GM12878 (cell line): Measurements from ENCODE around the gene CA7. TPM values are rescaled to one million over a fixed set of nuclear protein-coding genes. Genes with fewer than 3 reads are reported as not detected.

Experiments used
- ATAC-seq: fragments of 200-7000 bp; cut with Tn5 transposase; 3 replicates; pipeline ENCODE4 v1.9.1; 2020; ENCODE audit warnings: mild to moderate bottlenecking, moderate library complexity
- BruUV-seq: library from RNA; stranded (reverse); fragments of 400-500 nt; replicated peaks from 2 replicates; lab custom pipeline; 2021; lab: Mats Ljungman, UMichigan
- CTCF ChIA-PET: fragments of 300-600 bp; sonication (Branson Sonifier 250); formaldehyde crosslinking; extraction: SDS; loops from one replicate; lab custom pipeline; 2021; ENCODE audit warnings: inconsistent platforms; lab: Yijun Ruan, JAX
- POLR2A ChIA-PET: fragments of 350-600 bp; formaldehyde crosslinking; extraction: SDS; loops from one replicate; lab custom pipeline; 2021; ENCODE audit warnings: inconsistent platforms; lab: Charles Lee
- RAD21 ChIA-PET: fragments of 300-600 bp; sonication (Branson Sonifier 250); formaldehyde crosslinking; loops from one replicate; lab custom pipeline; 2023; ENCODE audit warnings: antibody characterized with exemption; ENCODE audit not compliant: unreplicated experiment; lab: Charles Lee
- SMC1A ChIA-PET: fragments of 300-600 bp; sonication (Branson Sonifier 250); formaldehyde crosslinking; loops from one replicate; lab custom pipeline; 2023; ENCODE audit not compliant: unreplicated experiment, uncharacterized antibody; lab: Charles Lee
- DNase-seq: peaks from one replicate; pipeline ENCODE4 v3.0.0-alpha.2; 2011; ENCODE audit warnings: low read depth, low spot score
- FAIRE-seq: peaks from 3 replicates; lab custom pipeline; 2011; peaks lifted over from hg19 to GRCh38; lab: Jason Lieb, UNC
- H2AFZ ChIP-seq: 2 replicates; pipeline ENCODE4 v1.6.0; 2011; ENCODE audit warnings: low read depth, low read length, control low read depth; ENCODE audit not compliant: control insufficient read depth
- H3K27ac ChIP-seq: 2 replicates; pipeline ENCODE4 v1.5.1; 2011; ENCODE audit warnings: control low read depth; ENCODE audit not compliant: control insufficient read depth, insufficient read depth
- H3K27me3 ChIP-seq, 2 experiments: replicated peaks in 1 of 2; 2 replicates each; pipeline versions ENCODE4 v1.6.0 to v1.6.1; 2011; ENCODE audit warnings: low read length in 1 of 2; ENCODE audit not compliant: control insufficient read depth in 2 of 2, insufficient read depth in 2 of 2
- H3K36me3 ChIP-seq, 2 experiments: 2 replicates each; pipeline ENCODE4 v1.5.1; 2011; ENCODE audit warnings: low read length in 1 of 2; ENCODE audit not compliant: control insufficient read depth in 2 of 2, insufficient read depth in 2 of 2
- H3K4me1 ChIP-seq: 2 replicates; pipeline ENCODE4 v1.6.1; 2011; ENCODE audit warnings: mild to moderate bottlenecking, low read length, moderate library complexity, mixed read lengths; ENCODE audit not compliant: control insufficient read depth, insufficient read depth
- H3K4me2 ChIP-seq: 2 replicates; pipeline ENCODE4 v1.6.0; 2011; ENCODE audit warnings: control low read depth; ENCODE audit not compliant: control insufficient read depth, insufficient read depth
- H3K4me3 ChIP-seq: fragments of 200-600 bp; sonication (generic); 2 replicates; pipeline ENCODE4 v1.5.1; 2016
- H3K79me2 ChIP-seq: 2 replicates; pipeline ENCODE4 v1.6.0; 2011; ENCODE audit warnings: low read length; ENCODE audit not compliant: control insufficient read depth, insufficient read depth
- H3K9ac ChIP-seq: 2 replicates; pipeline ENCODE4 v1.8.0; 2011; ENCODE audit warnings: low read length, control low read depth, mixed read lengths; ENCODE audit not compliant: control insufficient read depth, insufficient read depth
- H3K9me3 ChIP-seq: replicated peaks from 3 replicates; pipeline ENCODE4 v1.5.1; 2011; ENCODE audit warnings: mild to moderate bottlenecking, low read length; ENCODE audit not compliant: control insufficient read depth, insufficient read depth
- H4K20me1 ChIP-seq: 2 replicates; pipeline ENCODE4 v1.6.0; 2011; ENCODE audit not compliant: control insufficient read depth, insufficient read depth
- BMI1 ChIP-seq: fragments of 450-650 bp; IDR thresholded peaks from 2 replicates; pipeline ENCODE4 v1.6.1; 2016; ENCODE audit warnings: mild to moderate bottlenecking, moderate library complexity, borderline replicate concordance
- CBFB ChIP-seq: IDR thresholded peaks from 2 replicates; pipeline ENCODE4 v1.6.1; 2016; ENCODE audit warnings: antibody characterized with exemption, low read depth
- CHD4 ChIP-seq: fragments of 200-600 bp; sonication (generic); IDR thresholded peaks from 2 replicates; pipeline ENCODE4 v1.6.1; 2016; ENCODE audit warnings: mild to moderate bottlenecking
- EZH2 ChIP-seq: IDR thresholded peaks from 2 replicates; pipeline ENCODE4 v1.6.1; 2012; ENCODE audit warnings: low read depth, mild to moderate bottlenecking, control low read depth, inconsistent platforms, low read length, borderline replicate concordance; ENCODE audit not compliant: control insufficient read depth
- FOS ChIP-seq: IDR thresholded peaks from 3 replicates; pipeline ENCODE4 v1.6.1; 2011; ENCODE audit warnings: borderline replicate concordance; ENCODE audit not compliant: insufficient read length; ENCODE audit errors: extremely low read depth
- MTA3 ChIP-seq: IDR thresholded peaks from 2 replicates; pipeline ENCODE4 v1.6.1; 2012; ENCODE audit warnings: low read length, inconsistent platforms, borderline replicate concordance
- RAD51 ChIP-seq: fragments of 450-650 bp; IDR thresholded peaks from 2 replicates; pipeline ENCODE4 v1.6.1; 2016; ENCODE audit warnings: moderate library complexity, mild to moderate bottlenecking, inconsistent platforms
- RB1 ChIP-seq: fragments of 450-650 bp; formaldehyde crosslinking; IDR thresholded peaks from 2 replicates; pipeline ENCODE4 v1.6.1; 2017; ENCODE audit warnings: mild to moderate bottlenecking, borderline replicate concordance
- TCF12 ChIP-seq: IDR thresholded peaks from 2 replicates; pipeline ENCODE4 v1.6.1; 2011; ENCODE audit warnings: low read depth, mild to moderate bottlenecking, low read length
- ZBED1 ChIP-seq: IDR thresholded peaks from 2 replicates; pipeline ENCODE4 v1.6.1; 2016; ENCODE audit warnings: borderline replicate concordance
- WGBS: methylation state at CpG from one replicate; pipeline ENCODE4 v1.1.6; 2016; ENCODE audit warnings: low lambda C conversion rate; ENCODE audit not compliant: insufficient replicate concordance, insufficient coverage; ENCODE audit errors: missing lambda C conversion rate; 5-methylcytosine and 5-hydroxymethylcytosine counted together
- in situ Hi-C: fragments of 300-500 bp; cut with MboI; formaldehyde crosslinking; loops from 9 replicates; pipeline ENCODE4 v1.14.3; 2018; ENCODE audit warnings: mixed read lengths
- intact Hi-C: fragments of 100-400 bp; cut with micrococcal nuclease; formaldehyde crosslinking; loops from one replicate; pipeline ENCODE4 v1.14.2; 2022; ENCODE audit not compliant: unreplicated experiment
- polyA plus RNA-seq, 11 experiments: library from polyadenylated mRNA; depleted of rRNA in 4 of 11; unstranded in 6 of 11; stranded (reverse) in 5 of 11; fragments of >200 nt; fragmentation: Nextera tagmentation in 4 of 11; fragmentation: Illumina TruSeq in 1 of 11; extraction: Ambion mirVana in 4 of 11; extraction: Trizol in 1 of 11; gene quantifications; 1 replicate in 1 of 11; 2 replicates in 10 of 11; pipeline versions ENCODE4 v1.2.1 to v1.2.3, GENCODE V29; 2011 to 2016; ENCODE audit warnings: inconsistent platforms in 2 of 11, missing spikeins in 2 of 11, low read depth in 1 of 11
- total RNA-seq, 4 experiments: library from RNA; depleted of rRNA in 3 of 4; stranded (reverse); fragments of >200 nt in 3 of 4; fragmentation: Illumina TruSeq in 1 of 4; extraction: Trizol in 1 of 4; gene quantifications; 2 replicates each; pipeline versions ENCODE4 v1.2.1 to v1.2.3, GENCODE V29; 2013 to 2021
- TF ChIP-seq, protein P1 (sequence below): IDR thresholded peaks from 2 replicates; pipeline ENCODE4 v1.6.1; 2012; ENCODE audit warnings: low read depth, low read length, improper control_type of control experiment

Gene CA7
- total and polyA plus RNA-seq, 10 of the 15 experiments (the other 5 are each of a cell fraction or from before 2014, with no cell fraction given), result 0.04 TPM; not detected in 9

DNA sequence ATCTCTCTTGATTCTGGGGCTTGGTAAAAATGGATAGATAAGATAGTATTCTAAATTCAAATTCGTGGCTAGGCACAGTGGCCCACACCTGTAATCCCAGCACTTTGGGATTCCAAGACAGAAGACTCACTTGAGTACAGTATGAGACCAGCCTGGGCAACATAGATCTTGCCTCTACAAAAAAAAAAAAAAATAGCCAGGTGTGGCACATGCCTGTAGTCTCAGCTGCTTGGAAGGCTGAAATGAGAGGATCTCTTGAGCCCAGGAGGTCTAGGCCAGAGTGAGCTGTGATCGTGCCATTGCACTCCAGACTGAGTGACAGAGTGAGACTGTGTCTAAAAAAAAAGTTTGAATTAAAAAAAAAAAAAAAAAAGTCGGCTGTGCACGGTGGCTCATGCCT is 45.4 kb downstream of the CA7 start:
- Histone ChIP-seq H4K20me1 (no peaks in the 10 kb centered on the region), H3K79me2 (no peaks in the 10 kb centered on the region), H3K27ac (no peak overlapping the region), H3K9ac (no peak overlapping the region), H3K4me2 (no peak overlapping the region), H3K9me3 (no peaks in the 10 kb centered on the region), H3K27me3 (no peaks in the 10 kb centered on the region), H3K4me1 (no peaks in the 10 kb centered on the region; the same call in 1 of the 2 replicates), H3K4me3 (no peak overlapping the region), H3K36me3 (peaks cover 3 to 4% of the 10 kb centered on the region in 2 experiments), H2AFZ (no peak overlapping the region)
- POLR2A ChIA-PET, result interaction anchor here (0.6 kb wide), 1 partner anchor 22 kb away, joined by 3 read pairs; no protein-coding TSS in a partner anchor
- in situ Hi-C loops (no loop called here), intact Hi-C loops (no loop called here)
- BruUV-seq, result no TSS peak
- RAD21 ChIA-PET, result no interaction called here
- CTCF ChIA-PET, result interaction anchor here (0.6 to 9.7 kb wide), 5 partner anchors 22 to 265 kb away, joined by 3 to 77 read pairs (median 3); partner anchors contain the start of genes NAE1 and RRAD
- FAIRE-seq, result no peak
- no peak for ATAC-seq
- DNase-seq, result no peak
- TF ChIP-seq CHD4 (no peak), MTA3 (no peak), EZH2 (no peak), RB1 (no peak), FOS (no peak), TCF12 (no peak), BMI1 (no peak), ZBED1 (no peak), RAD51 (no peak), CBFB (no peak)
- TF ChIP-seq, protein P1, sequence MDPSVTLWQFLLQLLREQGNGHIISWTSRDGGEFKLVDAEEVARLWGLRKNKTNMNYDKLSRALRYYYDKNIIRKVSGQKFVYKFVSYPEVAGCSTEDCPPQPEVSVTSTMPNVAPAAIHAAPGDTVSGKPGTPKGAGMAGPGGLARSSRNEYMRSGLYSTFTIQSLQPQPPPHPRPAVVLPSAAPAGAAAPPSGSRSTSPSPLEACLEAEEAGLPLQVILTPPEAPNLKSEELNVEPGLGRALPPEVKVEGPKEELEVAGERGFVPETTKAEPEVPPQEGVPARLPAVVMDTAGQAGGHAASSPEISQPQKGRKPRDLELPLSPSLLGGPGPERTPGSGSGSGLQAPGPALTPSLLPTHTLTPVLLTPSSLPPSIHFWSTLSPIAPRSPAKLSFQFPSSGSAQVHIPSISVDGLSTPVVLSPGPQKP, result no peak
- SMC1A ChIA-PET, result interaction anchor here (1.0 to 1.5 kb wide), 2 partner anchors 8 to 85 kb away, joined by 3 to 4 read pairs; no protein-coding TSS in a partner anchor
- 52% methylated on average over 3 of the region's 4 CpGs for WGBS
